ENCODE results near the gene VSTM2B.
"Not testable (repeated sequence)": the region's sequence is repeated elsewhere in the genome, so short reads cannot be mapped to it uniquely, and the experiment has no call there.

Gene VSTM2B

DNA sequence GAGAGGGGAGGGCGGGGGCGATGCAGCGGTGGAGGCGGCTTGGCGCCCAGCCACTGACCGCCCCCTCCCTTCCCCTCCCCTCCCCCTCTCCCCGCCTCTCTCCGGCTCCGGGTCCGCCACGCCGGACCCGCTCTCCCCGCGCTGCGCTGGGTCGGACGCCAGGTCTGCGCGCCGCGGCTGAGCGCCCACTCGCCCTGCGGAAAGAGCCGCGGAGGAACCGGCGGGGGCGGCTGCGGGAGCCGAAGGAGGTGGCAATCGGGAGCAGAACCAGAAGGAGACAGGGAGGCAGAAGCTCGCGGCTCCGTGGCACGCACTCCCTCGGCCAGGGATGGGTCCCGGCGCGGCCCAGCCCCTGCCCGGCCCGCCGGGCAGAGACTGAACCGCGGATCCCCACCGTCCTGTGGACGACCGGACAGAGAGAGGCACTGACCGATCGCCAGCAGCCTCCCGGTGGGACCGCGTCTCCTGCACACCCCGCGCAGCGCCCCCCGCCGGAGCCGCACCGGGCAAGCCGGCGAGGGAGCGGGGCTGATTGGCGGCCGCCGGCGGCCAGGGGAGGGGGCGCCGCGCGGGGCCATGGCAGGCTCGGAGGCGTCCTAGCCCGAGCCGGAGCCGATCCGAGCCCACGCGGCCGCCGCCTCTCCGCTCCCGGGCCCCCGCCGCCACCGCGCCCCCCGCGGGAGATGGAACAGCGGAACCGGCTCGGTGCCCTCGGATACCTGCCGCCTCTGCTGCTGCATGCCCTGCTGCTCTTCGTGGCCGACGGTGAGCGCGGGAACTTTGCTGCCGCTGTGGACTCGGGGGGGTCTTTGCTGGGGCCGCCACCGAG, at the start of gene VSTM2B:
Gene VSTM2B (plus strand): TSS at position 94 of the 829 bp plus-strand sequence. CDS start 590 bp downstream, at position 684.
- DNase-seq, result no peak

- DNase-seq, result no peak
These were observed 49.3 kb upstream of the VSTM2B start for GRCh38 chr19:29476528-29476927.

DNA sequence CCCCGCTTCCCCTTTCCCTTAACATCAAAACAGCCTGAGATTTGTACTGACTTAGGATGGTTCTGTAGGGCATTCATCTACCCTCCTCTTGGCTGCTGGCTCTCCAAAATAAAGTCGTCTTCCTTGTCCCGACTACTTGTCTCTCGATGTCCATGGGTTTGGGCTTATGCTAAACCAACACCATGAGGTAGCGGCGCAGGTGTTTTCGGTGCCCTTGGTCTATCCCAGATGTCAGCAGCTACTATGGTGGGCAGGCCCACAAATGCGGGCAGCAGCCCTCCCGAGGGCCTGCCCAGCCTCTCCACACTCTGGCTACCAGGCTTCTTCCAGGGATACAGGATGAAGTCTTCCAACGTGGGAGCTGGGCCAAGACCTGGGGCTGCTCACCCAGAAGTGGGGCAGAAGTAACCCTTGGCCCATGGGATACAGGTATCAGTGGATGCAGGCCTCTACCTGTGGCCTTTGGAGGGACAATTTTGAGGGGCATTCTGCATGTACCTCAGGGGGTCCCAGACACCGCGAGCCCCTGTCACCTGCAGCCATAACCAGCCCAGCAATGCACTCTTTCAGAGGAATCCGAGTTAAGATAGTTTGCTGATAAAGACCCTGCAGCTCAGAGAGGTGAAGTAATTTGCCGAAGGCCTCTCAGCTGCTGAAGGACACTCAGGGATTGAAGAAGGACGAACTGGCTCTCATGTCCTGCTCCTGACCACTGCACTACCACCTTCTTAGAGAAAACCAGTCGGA, 47.8 kb upstream of the VSTM2B start:
- no peak for DNase-seq

DNA sequence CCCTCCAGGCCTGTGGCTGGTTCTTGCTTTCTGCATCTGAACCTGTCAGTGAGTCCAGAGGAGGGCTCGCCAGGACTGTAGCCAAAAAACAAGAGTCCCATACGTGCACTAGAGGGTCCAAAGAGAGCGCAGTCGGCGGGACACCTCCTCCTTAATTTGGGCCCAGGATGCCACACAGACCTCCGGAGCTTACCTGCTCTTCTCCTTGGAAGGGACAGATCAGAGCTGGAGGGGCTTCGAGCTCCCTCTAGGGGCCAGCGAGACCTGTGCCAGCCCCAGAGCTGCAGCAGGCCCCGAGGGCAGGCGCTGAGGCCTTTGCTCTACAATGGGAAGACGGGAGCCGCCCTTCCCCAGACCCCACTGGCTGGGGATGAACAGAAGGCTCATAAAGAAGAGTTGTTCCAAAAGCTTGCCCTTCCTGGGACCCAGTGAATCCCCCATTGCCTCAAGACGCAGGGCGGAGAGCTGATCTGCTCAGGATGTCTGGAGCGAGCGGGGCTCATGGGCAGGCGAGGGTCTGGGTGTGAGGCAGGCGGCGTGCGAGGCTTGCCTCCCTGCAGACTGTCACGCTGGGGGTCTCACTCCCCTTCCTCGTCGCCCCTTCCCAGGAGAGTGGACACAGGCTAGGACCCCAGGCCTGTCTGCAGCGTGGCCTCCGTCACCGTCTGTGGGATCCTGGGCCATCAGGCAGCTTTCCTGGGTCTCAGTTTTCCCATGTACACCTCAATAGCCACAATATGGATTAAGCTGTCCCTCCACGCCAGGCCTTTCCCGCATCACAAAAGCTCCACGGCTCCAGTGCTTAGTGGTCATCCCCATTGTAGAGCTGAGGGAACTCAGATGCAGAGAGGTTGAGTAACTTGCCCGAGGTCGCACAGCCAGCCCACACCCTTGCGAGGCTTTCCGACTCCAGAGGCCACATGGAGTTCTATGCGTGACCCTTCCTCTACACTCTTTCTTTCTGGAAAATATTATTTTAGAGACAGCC, 46.9 kb upstream of the VSTM2B start:
- peak; percentile 7 for DNase-seq

GRCh38 chr19:29479941-29480340, 45.9 kb upstream of the VSTM2B start:
- DNase-seq, result no peak

DNA sequence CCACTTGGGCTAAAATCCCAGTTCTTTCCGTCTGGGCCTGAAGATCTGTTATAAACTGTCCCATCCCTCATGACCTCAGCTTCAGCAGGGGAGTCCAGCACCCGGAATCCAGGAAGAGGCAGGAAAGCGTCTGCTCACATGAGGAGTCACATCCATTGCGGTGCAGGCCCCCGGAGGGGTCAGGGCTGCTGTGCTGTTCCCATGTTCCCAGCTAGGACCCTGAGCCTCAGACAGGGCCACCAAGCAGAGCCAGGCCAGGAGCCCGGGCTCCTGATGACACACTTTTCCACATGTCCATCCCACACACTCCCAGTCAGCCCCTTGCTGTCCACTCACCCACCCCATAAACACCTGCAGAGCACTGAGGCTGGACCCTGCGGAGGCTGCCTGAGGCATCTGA, 45.3 kb upstream of the VSTM2B start:
- no peak for DNase-seq

- no peak for DNase-seq
These were observed 42.7 kb upstream of the VSTM2B start for GRCh38 chr19:29482855-29483640.

GRCh38 chr19:29483641-29483920, 42.2 kb upstream of the VSTM2B start:
- DNase-seq, result no peak

DNA sequence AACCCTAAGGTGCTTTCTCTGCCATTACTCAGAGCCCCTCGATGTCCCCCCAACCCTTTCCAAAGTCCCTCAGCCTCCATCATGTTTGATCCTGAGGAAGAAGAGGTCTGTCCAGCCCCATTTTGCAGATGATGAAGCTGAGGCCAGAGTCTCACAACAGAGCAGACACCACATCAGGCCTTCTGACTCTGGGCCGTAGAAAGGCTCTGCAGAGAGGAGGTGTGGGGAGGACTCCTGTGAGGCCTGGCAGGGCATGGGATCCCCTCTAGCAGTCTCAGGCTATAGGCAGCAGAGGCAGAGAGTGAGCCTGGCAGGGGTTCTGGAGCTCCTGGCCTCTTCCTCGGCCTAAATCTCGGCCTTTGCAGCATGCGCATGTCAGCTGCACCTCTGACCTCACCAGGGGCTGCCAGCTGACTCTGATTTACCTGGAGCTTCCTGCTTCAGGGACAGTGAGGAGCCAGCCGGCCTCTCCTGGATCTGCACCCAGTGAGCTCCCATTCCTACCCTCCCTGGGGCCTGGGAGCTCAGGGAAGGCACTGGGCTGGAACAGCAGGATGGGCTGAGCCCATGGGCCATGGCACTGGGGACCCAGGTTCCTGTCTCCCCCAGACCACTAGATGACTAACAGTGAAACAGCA, 41.7 kb upstream of the VSTM2B start:
- no peak for DNase-seq

GRCh38 chr19:29484876-29485275, 40.9 kb upstream of the VSTM2B start:
- no peak for DNase-seq

- DNase-seq, result no peak
These were observed 40.5 kb upstream of the VSTM2B start for GRCh38 chr19:29485293-29485692.

- not testable (repeated sequence) for DNase-seq
These were observed 38.8 kb upstream of the VSTM2B start for GRCh38 chr19:29486961-29487360.

DNA sequence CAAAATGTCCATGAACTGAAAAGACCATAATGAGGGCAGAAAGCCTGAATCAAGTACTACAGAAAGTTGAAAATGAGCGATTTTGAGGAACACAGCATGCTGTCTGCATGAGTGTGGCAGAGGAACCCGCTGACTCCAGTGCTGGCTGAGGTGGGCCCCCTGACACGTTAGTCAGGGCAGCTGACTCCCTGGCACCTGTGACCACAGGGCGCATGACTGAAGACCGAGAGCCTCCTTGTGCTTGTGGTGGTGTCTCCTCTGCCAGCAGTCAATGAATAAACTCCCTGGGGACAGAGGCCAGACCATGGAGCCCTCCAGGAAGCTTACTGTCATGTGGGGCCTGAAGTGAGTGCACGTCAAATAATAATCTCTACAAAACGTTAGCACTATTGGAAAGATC, 38.4 kb upstream of the VSTM2B start:
- DNase-seq, result no peak

- no peak for DNase-seq
These were observed 37.5 kb upstream of the VSTM2B start for GRCh38 chr19:29488316-29488715.

- no peak for DNase-seq
These were observed 36.4 kb upstream of the VSTM2B start for GRCh38 chr19:29489172-29489951.

DNA sequence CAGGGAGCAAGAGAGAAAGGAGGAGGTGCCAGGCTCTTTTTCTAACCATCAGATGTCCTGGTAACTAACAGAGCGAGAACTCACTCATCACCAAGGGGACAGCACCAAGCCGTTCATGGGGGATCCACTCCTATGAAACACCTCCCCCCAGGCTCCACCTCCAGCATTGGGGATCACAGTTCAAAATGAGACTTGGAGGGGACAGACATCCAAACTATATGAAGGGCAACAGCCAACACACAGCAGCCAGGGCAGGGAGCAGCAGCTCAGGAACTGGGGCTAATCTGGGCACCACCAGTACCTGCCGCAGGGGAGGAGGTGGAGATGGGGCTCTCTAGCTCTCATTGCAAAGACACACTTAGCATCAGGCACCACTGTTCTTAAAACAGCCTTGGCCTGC, 34.3 kb upstream of the VSTM2B start:
- no peak for DNase-seq

- no peak for DNase-seq
These were observed 33.7 kb upstream of the VSTM2B start for GRCh38 chr19:29491995-29492577.

- no peak for DNase-seq
These were observed 33.0 kb upstream of the VSTM2B start for GRCh38 chr19:29492769-29493168.

DNA sequence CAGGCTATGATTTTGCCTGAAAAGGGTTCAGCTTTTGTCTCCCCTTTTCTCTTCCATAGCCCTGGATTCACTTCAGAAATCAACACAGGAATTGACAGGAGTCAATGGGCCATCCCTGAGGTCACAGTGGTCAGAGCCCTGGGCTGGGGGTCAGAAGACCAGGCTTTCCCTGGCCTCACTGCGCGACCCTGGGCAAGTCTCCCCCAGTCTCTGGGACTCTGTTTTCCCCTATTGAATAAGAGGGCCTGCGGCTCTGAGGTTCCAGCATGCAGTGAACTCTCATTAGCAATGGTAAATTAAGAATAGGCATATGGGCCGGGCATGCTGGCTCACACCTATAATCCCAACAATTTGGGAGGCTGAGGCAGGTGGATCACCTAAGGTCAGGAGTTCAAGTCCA, 30.7 kb upstream of the VSTM2B start:
- DNase-seq, result no peak

DNA sequence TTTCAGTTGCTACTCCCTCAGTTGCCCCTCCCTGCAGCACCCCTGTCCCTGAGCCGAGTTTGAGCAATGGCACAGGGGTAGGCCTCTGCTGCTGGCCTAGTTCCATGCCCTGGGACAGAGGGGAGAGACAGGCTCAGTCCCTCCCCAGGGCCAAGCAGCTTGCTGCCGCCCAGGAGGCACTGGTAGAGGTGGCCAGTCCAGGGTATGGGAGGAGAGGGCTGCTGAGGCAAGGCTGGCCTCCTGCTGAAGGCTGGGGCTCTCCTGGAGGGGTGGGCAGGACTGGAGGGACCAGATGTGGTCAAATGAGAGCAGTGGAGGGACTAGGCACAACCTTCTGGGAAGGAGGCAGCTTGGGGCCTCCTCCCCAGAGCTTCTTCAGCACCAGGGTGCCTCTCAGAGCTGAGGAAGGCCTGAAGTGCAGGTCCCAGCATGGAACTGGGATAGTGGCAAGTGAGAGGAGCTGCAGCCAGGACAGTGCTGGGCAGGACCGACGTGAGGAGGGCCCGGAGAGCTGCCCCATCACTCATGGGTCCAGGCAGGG, 29.8 kb upstream of the VSTM2B start:
- no peak for DNase-seq

Data from EL (cell line).